HUES48 (cell line): Measurements from ENCODE around the gene CGB2.
"Not testable (repeated sequence)": the region's sequence is repeated elsewhere in the genome, so short reads cannot be mapped to it uniquely, and the experiment has no call there.

Source experiments
- H3K27ac ChIP-seq: one replicate; pipeline ENCODE4 v1.7.0; 2013; ENCODE audit warnings: low read depth, low read length, inconsistent platforms
- H3K27me3 ChIP-seq: 2 replicates; pipeline ENCODE4 v1.6.1; 2013; ENCODE audit warnings: mild to moderate bottlenecking, low read length; ENCODE audit not compliant: control insufficient read depth, insufficient read depth
- H3K36me3 ChIP-seq: 2 replicates; pipeline ENCODE4 v1.6.1; 2013; ENCODE audit warnings: low read length; ENCODE audit not compliant: control insufficient read depth, insufficient read depth
- H3K4me1 ChIP-seq: 2 replicates; pipeline ENCODE4 v1.6.1; 2013; ENCODE audit warnings: mild to moderate bottlenecking, low read length; ENCODE audit not compliant: control insufficient read depth, insufficient read depth
- H3K4me3 ChIP-seq: 2 replicates; pipeline ENCODE4 v1.5.1; 2013; ENCODE audit warnings: mild to moderate bottlenecking, low read depth, low read length
- H3K9ac ChIP-seq: 2 replicates; pipeline ENCODE4 v1.6.1; 2013; ENCODE audit warnings: mild to moderate bottlenecking, low read depth, low read length, moderate library complexity
- H3K9me3 ChIP-seq: 2 replicates; pipeline ENCODE4 v1.6.1; 2013; ENCODE audit warnings: low read length; ENCODE audit not compliant: control insufficient read depth, insufficient read depth

CGB2 gene

DNA sequence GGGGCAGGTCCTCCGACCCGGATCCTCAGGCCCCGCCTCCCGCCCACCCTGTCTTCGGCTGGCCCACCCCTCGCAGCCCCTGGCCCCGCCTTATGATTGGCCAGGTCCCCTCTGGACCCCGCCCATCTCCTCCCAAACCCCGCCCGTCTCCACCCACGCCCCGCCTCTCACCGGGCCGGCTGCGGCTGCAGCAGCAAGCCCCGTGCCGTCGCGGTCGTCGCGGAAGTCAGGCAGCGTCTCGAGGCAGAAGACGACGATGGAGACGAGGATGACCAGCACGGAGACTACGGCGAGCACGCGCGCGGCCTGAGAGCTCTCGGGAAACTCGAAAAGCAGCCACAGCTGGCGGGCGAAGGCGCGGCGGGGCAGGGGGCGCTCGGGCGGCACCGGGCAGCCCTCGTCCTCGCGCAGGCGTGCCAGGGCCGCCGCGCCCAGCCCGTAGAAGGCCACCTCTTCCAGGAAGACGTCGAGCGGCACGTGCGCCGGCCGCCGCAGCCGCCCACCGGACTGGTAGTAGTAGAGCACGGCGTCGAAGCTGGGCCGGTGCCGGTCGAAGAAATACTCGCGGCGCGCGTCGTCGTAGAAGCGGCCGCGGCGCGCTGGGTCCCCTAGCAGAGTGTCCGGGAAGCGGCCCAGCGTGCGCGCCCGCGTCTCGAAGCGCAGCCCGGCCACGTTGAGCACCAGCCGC, 40.3 kb downstream of the CGB2 start:
- Histone ChIP-seq H3K27ac (no peak overlapping the region), H3K9ac (no peak overlapping the region), H3K4me3 (peak overlapping the region; percentile 43; the same call in 1 of the 2 replicates), H3K27me3 (peaks cover 69% of the 10 kb centered on the region), H3K36me3 (no peaks in the 10 kb centered on the region), H3K4me1 (no peaks in the 10 kb centered on the region), H3K9me3 (no peaks in the 10 kb centered on the region)

DNA sequence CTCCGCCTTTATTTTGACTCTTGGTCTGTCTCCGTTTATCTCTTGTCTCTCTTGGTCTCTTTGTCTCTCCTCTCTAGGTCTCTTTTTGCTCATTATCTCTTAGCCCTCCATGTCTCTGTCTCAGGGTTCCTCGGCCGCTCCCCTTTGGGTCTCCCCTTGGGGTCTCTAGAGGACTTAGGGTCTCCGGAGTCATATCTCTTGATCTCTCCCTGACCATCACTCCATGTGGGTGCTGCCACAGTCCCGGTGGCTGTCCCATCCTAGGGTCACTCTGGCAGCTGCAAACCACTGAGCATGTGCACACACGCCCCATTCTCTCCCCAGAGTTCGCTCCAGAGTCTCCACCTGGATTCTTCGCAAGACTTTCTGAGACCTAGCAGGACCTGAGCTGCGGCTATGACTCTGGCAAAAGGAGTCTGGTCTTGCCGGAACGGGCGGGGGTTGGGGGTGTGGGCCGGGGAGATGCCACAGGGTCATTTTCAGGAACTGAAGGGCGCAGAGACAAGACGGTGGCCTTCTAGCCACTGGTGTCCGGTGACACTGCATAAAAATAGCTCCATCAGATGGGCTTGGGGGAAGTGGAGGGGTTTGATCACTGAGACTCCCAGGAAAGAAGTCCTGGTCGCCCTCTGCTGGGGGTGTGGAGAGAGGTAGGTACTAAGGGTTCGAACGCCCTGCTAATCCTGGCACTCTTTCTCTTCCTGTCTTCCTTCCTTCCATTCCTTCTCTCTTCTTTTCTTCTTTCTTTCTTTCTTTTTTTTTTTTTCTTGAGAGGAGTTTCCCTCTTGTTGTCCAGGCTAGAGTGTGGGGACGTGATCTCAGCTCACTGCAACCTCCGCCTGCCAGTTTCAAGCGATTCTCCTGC, 42.1 kb downstream of the CGB2 start:
- Histone ChIP-seq H3K4me1 (no peaks in the 10 kb centered on the region), H3K9me3 (no peaks in the 10 kb centered on the region), H3K27me3 (peaks cover 54% of the 10 kb centered on the region), H3K4me3 (no peak overlapping the region), H3K27ac (no peak overlapping the region), H3K36me3 (no peaks in the 10 kb centered on the region), H3K9ac (no peak overlapping the region)

DNA sequence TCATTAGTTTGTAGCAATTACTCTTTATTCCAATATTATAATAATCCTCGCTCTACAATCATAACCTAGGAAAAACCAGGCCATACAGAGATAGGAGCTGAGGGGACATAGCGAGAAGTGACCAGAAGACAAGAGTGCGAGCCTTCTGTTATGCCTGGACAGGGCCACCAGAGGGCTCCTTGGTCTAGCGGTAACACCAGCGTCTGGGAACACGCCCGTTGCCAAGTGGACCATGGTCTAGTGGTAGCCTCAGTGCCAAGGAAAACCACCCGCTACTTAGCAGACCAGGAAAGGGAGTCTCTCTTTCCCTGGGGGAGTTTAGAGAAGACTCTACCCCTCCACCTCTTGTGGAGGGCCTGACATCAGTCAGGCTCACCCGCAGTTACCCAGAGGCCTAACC, 43.2 kb downstream of the CGB2 start:
- H3K9me3 ChIP-seq, H3K9ac ChIP-seq, H3K27ac ChIP-seq: not testable (repeated sequence)

DNA sequence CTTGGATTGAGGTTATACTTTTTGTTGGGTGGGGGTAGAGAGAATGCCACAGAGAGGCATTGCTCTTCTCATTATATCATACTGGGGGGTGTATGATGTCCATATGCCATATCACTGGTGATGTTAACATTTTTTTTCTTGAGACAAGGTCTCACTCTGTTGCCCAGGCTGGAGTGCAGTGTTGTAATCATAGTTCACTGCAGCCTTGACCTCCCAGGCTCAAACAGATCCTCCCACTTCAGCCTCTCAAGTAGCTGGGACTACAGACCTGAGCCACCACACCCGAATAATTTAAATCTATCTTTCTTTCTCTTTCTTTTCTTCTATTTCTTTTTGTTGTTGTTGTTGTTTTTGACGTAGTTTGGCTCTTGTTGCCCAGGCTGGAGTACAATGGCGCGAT, 48.7 kb downstream of the CGB2 start:
- no peaks in the 10 kb centered on the region for H3K4me1 ChIP-seq
- no peaks in the 10 kb centered on the region for H3K36me3 ChIP-seq
- H3K27me3 ChIP-seq: no peaks in the 10 kb centered on the region
- no peaks in the 10 kb centered on the region for H3K9me3 ChIP-seq
- H3K4me3 ChIP-seq: no peak overlapping the region
- H3K9ac ChIP-seq: no peak overlapping the region
- H3K27ac ChIP-seq: no peak overlapping the region

More for the DNA sequence above, 43.2 kb downstream of the CGB2 start:
- not testable (repeated sequence) for H3K36me3 ChIP-seq, H3K4me1 ChIP-seq, H3K4me3 ChIP-seq
- H3K27me3 ChIP-seq: peaks cover 42% of the 10 kb centered on the region

DNA sequence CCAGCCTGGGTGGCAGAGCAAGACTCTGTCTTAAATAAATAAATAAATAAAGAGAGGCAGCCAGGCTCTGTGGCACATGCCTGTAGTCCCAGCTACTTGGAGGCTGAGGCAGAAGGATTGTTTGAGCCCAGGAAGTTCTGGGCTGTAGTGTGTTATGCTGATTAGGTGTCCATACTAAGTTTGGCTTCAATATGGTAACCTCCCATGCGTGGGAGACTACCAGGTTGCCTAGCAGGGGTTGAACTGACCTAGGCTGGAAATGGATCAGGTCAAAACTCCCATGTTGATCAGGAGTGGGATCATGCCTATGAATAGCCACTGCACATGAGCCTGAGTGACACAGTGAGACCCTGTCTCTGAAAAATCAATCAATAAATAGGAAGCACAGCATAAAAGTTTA, 49.6 kb downstream of the CGB2 start:
- no peak overlapping the region for H3K9ac ChIP-seq
- H3K36me3 ChIP-seq: no peaks in the 10 kb centered on the region; the same call in 1 of the 2 replicates
- H3K4me1 ChIP-seq: peaks cover 1% of the 10 kb centered on the region; the same call in 1 of the 2 replicates
- no peaks in the 10 kb centered on the region for H3K9me3 ChIP-seq
- H3K4me3 ChIP-seq: no peak overlapping the region
- no peak overlapping the region for H3K27ac ChIP-seq
- no peaks in the 10 kb centered on the region for H3K27me3 ChIP-seq
